ENCODE measurements around the gene OR8B2. TPM values are rescaled to one million over a fixed set of nuclear protein-coding genes. Genes with fewer than 3 reads are reported as not detected.

The OR8B2 gene, protein sequence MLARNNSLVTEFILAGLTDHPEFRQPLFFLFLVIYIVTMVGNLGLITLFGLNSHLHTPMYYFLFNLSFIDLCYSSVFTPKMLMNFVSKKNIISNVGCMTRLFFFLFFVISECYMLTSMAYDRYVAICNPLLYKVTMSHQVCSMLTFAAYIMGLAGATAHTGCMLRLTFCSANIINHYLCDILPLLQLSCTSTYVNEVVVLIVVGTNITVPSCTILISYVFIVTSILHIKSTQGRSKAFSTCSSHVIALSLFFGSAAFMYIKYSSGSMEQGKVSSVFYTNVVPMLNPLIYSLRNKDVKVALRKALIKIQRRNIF
- total RNA-seq (not detected), polyA plus RNA-seq (not detected)
- long read RNA-seq, donor 1 = 0 reads
- long read RNA-seq, donor 2 = 0 reads

DNA sequence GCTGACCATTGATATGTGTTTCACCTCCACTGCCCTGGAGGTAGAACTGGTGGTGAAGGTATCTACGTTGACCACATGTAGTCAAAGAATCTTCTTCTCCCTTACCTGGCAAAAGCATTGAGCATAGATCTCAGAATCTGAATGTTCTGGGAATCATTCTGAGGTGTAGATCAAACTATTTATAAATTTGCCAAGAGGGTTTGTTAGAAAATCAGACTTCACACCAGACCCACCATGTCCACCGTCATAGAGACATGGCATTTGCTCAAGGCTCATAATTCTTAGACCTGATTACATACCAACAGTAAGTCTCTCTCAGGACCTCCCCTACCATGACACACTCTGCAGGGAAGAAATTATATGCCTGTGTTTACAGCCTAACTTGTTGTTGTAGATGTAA lies at the start of gene OR8B2:
TSS of gene OR8B2 (minus strand) at position 101 of the 400 bp plus-strand sequence. CDS start 1,156 bp downstream, outside the sequence.
- no peak within 1 kb of the TSS for H3K27ac ChIP-seq
- TF ChIP-seq, protein P1, sequence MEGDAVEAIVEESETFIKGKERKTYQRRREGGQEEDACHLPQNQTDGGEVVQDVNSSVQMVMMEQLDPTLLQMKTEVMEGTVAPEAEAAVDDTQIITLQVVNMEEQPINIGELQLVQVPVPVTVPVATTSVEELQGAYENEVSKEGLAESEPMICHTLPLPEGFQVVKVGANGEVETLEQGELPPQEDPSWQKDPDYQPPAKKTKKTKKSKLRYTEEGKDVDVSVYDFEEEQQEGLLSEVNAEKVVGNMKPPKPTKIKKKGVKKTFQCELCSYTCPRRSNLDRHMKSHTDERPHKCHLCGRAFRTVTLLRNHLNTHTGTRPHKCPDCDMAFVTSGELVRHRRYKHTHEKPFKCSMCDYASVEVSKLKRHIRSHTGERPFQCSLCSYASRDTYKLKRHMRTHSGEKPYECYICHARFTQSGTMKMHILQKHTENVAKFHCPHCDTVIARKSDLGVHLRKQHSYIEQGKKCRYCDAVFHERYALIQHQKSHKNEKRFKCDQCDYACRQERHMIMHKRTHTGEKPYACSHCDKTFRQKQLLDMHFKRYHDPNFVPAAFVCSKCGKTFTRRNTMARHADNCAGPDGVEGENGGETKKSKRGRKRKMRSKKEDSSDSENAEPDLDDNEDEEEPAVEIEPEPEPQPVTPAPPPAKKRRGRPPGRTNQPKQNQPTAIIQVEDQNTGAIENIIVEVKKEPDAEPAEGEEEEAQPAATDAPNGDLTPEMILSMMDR (IDR thresholded peaks at IDR 0.05) = no peak
- intact Hi-C loops (cut with DNase I) = no loop called here
- H3K4me3 ChIP-seq = no peak within 1 kb of the TSS
- no peaks in the 10 kb centered on the region for H3K9me3 ChIP-seq
- no peaks in the 10 kb centered on the region for H3K27me3 ChIP-seq (ENCODE audit: insufficient read depth in 3 of 3, low read length in 2 of 3)
- WGBS, 3 donors = 66 to 72% (median 69%) methylated on average over 2 of the region's 2 CpGs
- no peak for DNase-seq
- H3K36me3 ChIP-seq (ENCODE audit: insufficient read depth in 1 of 2, low read depth in 1 of 2) = no peaks in the 10 kb centered on the region
- H3K4me1 ChIP-seq = no peaks in the 10 kb centered on the region
- no peak for ATAC-seq

DNA sequence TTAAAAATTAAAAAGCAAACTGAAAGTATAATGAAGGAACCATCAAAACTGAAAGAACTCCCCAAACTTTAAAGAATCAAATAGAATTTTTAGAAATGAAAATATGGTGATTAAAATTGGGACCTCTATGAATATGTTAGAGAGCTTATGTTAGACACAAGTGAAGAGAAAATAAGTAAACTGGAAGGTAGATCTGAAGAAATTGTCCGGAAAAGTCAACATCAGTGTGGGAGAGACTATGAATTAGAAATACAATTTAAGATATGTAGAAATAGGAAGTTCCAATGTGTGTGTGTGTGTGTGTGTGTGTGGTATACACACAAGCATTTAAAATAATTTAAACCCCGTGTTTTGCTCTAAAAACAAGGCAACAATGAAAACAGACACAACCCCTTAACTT lies 45.3 kb upstream of the OR8B2 start:
- DNase-seq (no peak), ATAC-seq (no peak)
- Histone ChIP-seq H3K4me1 (no peaks in the 10 kb centered on the region), H3K27me3 (ENCODE audit: insufficient read depth in 3 of 3, low read length in 2 of 3) (no peaks in the 10 kb centered on the region), H3K9me3 (peaks cover 3% of the 10 kb centered on the region), H3K36me3 (ENCODE audit: insufficient read depth in 1 of 2, low read depth in 1 of 2) (no peaks in the 10 kb centered on the region), H3K27ac (no peak overlapping the region), H3K4me3 (no peak overlapping the region)
- TF ChIP-seq, protein P1 (IDR thresholded peaks at IDR 0.05) = no peak
- intact Hi-C loops (cut with DNase I) = no loop called here
- WGBS, 3 donors = 73 to 81% (median 76%) methylated on average over 2 of the region's 2 CpGs

DNA sequence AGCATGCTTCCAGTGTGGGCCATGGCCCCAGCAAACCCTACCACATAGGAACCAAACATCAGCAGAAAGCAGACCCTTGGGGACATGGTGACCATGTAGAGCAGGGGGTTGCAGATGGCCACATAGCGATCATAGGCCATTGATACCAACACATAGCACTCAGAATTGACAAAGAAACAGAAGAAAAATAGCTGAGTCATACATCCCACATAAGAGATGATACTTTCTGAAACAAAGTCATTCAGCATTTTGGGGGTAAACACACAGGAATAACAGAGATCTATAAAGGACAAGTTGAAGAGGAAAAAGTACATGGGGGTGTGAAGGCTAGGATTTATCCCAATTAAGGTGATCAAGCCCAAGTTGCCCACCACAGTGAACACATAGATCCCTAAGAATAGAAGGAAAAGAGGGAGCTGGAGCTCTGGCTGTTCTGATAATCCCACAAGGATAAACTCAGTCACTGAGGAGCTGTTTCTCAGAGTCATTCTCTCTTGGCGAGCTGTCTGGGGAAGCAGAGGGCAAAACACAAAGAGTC lies 40.2 kb upstream of the OR8B2 start, which contains the start of gene OR8B4:
TSS of gene OR8B4 (minus strand) at position 488 of the 538 bp plus-strand sequence. CDS start at position 488, 0 bp downstream.
- no peak within 1 kb of the TSS for H3K4me3 ChIP-seq
- DNase-seq (no peak), ATAC-seq (no peak)
- 87 to 93% (median 89%) methylated on average over 2 of the region's 2 CpGs for WGBS, 3 donors
- H3K27ac ChIP-seq = no peak within 1 kb of the TSS
- intact Hi-C loops (cut with DNase I) = no loop called here
- H3K27me3 ChIP-seq (ENCODE audit: insufficient read depth in 3 of 3, low read length in 2 of 3) = peaks cover 0 to 4% (median 0%) of the 10 kb centered on the region in 3 donors
- H3K36me3 ChIP-seq (ENCODE audit: insufficient read depth in 1 of 2, low read depth in 1 of 2) = no peaks in the 10 kb centered on the region
- H3K4me1 ChIP-seq = no peaks in the 10 kb centered on the region
- TF ChIP-seq, protein P1 (IDR thresholded peaks at IDR 0.05) = no peak
- no peaks in the 10 kb centered on the region for H3K9me3 ChIP-seq

DNA sequence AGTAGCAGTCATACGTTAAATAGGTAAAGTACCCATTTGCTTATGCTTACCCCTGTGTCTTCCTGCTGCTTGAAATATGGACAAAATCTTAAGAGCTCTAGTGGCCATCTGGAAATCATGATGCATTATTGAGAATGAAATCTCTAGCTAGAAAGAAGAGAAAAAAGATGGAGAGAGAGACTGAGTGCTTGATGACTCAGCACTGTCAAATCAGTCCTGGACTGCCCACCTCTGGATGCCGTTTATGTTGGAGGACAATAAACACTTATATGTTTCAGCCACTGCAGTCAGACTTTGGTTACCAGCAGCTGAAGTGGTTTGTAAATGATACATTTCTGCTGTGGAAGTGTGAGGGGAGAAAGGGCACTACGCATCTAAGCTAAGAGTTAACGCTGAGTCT lies 36.7 kb upstream of the OR8B2 start:
- WGBS, 3 donors = 83 to 87% (median 85%) methylated on average over 4 of the region's 4 CpGs
- Histone ChIP-seq H3K36me3 (ENCODE audit: insufficient read depth in 1 of 2, low read depth in 1 of 2) (no peaks in the 10 kb centered on the region), H3K27me3 (ENCODE audit: insufficient read depth in 3 of 3, low read length in 2 of 3) (peaks cover 0 to 4% (median 0%) of the 10 kb centered on the region in 3 donors), H3K9me3 (no peaks in the 10 kb centered on the region), H3K4me1 (no peaks in the 10 kb centered on the region), H3K27ac (no peak overlapping the region), H3K4me3 (no peak overlapping the region)
- no peak for DNase-seq
- TF ChIP-seq, protein P1 (IDR thresholded peaks at IDR 0.05) = no peak
- intact Hi-C loops (cut with DNase I) = no loop called here
- ATAC-seq = no peak
